Measurements from ENCODE around the gene OR2M4.
"Not testable (repeated sequence)": the region's sequence is repeated elsewhere in the genome, so short reads cannot be mapped to it uniquely, and the experiment has no call there.

The OR2M4 gene

DNA sequence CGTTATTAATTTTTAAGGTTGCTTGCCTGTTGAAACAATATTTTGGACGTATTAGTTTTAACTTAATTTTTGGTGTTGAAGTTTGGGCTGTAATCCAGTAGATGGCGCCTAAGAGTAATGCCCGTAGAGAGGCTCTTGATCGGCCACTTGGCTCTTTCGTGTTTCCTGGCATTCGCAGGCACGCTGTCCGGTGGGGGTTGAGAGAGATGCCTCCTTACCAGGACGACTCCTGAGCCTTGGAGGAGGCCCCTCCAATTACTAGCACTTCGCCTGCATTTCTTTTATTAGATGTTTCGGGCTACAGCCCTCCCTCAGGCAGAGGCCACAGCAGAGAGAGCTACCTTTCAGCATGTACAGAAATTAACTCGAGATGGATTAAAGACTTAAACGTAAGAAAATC is 12.0 kb downstream of the OR2M4 start:
- no peaks in the 10 kb centered on the region for H3K27me3 ChIP-seq (ENCODE audit: control insufficient read depth in 2 of 2, insufficient read depth in 2 of 2, low read length in 2 of 2)
- no peaks in the 10 kb centered on the region for H3K36me3 ChIP-seq (ENCODE audit: control insufficient read depth in 2 of 2, insufficient read depth in 2 of 2, low read length in 2 of 2)
- H3K9ac ChIP-seq (ENCODE audit: low read depth in 1 of 2, low read length in 2 of 2), result no peak overlapping the region
- no peaks in the 10 kb centered on the region for H3K9me3 ChIP-seq (ENCODE audit: control insufficient read depth in 2 of 2, low read length in 2 of 2)
- H3K27ac ChIP-seq (ENCODE audit: low read depth in 2 of 2, low read length in 2 of 2), result no peak overlapping the region
- peak overlapping the region in 1 of 2 donors; percentile 23 for H3K4me3 ChIP-seq (ENCODE audit: low read length in 2 of 2)
- no peaks in the 10 kb centered on the region for H3K4me1 ChIP-seq (ENCODE audit: control insufficient read depth in 2 of 2, insufficient read depth in 2 of 2, low read length in 2 of 2)

DNA sequence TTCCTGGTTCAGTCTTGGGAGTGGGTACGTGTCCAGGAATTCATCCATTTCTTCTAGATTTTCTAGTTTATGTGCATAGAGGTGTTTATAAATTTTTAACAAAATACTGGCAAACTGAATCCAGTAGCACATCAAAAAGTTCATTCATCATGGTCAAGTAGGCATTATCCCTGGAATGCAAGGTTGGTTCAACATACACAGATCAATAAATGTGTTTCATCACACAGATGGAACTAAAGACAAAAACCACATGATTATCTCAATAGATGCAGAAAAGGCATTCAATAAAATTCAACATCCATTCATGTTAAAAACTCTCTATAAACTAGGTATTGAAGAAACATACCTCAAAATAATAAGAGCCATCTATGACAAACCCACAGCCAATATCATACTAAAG is 28.1 kb downstream of the OR2M4 start:
- not testable (repeated sequence) for H3K27ac ChIP-seq (ENCODE audit: low read depth in 2 of 2, low read length in 2 of 2); H3K4me3 ChIP-seq (ENCODE audit: low read length in 2 of 2); H3K9ac ChIP-seq (ENCODE audit: low read depth in 1 of 2, low read length in 2 of 2); H3K4me1 ChIP-seq (ENCODE audit: control insufficient read depth in 2 of 2, insufficient read depth in 2 of 2, low read length in 2 of 2); H3K36me3 ChIP-seq (ENCODE audit: control insufficient read depth in 2 of 2, insufficient read depth in 2 of 2, low read length in 2 of 2); H3K27me3 ChIP-seq (ENCODE audit: control insufficient read depth in 2 of 2, insufficient read depth in 2 of 2, low read length in 2 of 2); H3K9me3 ChIP-seq (ENCODE audit: control insufficient read depth in 2 of 2, low read length in 2 of 2)

GRCh38 chr1:248268178-248268577 is 37.0 kb downstream of the OR2M4 start:
- no peak overlapping the region for H3K4me3 ChIP-seq (ENCODE audit: low read length in 2 of 2)
- peaks cover 0 to 5% of the 10 kb centered on the region in 2 donors for H3K9me3 ChIP-seq (ENCODE audit: control insufficient read depth in 2 of 2, low read length in 2 of 2)
- no peaks in the 10 kb centered on the region for H3K36me3 ChIP-seq (ENCODE audit: control insufficient read depth in 2 of 2, insufficient read depth in 2 of 2, low read length in 2 of 2)
- no peaks in the 10 kb centered on the region for H3K4me1 ChIP-seq (ENCODE audit: control insufficient read depth in 2 of 2, insufficient read depth in 2 of 2, low read length in 2 of 2)
- H3K27ac ChIP-seq (ENCODE audit: low read depth in 2 of 2, low read length in 2 of 2), result no peak overlapping the region
- H3K9ac ChIP-seq (ENCODE audit: low read depth in 1 of 2, low read length in 2 of 2), result no peak overlapping the region
- H3K27me3 ChIP-seq (ENCODE audit: control insufficient read depth in 2 of 2, insufficient read depth in 2 of 2, low read length in 2 of 2), result no peaks in the 10 kb centered on the region

DNA sequence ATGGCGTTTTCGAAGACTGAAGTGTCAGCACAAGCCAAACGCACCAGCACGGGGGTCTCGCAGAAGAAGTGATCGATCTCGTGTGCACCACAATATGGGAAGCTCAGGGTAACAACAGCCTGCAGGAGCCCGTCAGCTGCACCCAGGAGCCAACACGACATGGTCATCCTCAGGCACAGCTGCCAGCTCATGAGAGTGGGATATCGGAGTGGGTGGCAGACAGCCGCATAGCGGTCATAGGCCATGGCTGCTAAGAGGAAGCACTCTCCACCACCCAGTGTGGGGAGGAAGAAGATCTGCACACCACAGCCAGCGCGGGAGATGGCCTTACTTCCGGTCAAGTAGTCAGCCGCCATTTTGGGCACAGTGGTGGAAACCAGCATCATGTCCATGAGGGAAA is 42.0 kb downstream of the OR2M4 start:
- not testable (repeated sequence) for H3K4me3 ChIP-seq (ENCODE audit: low read length in 2 of 2); H3K4me1 ChIP-seq (ENCODE audit: control insufficient read depth in 2 of 2, insufficient read depth in 2 of 2, low read length in 2 of 2); H3K9ac ChIP-seq (ENCODE audit: low read depth in 1 of 2, low read length in 2 of 2); H3K9me3 ChIP-seq (ENCODE audit: control insufficient read depth in 2 of 2, low read length in 2 of 2); H3K27me3 ChIP-seq (ENCODE audit: control insufficient read depth in 2 of 2, insufficient read depth in 2 of 2, low read length in 2 of 2); H3K27ac ChIP-seq (ENCODE audit: low read depth in 2 of 2, low read length in 2 of 2); H3K36me3 ChIP-seq (ENCODE audit: control insufficient read depth in 2 of 2, insufficient read depth in 2 of 2, low read length in 2 of 2)

- Histone ChIP-seq H3K36me3 (ENCODE audit: control insufficient read depth in 2 of 2, insufficient read depth in 2 of 2, low read length in 2 of 2) (no peaks in the 10 kb centered on the region), H3K4me1 (ENCODE audit: control insufficient read depth in 2 of 2, insufficient read depth in 2 of 2, low read length in 2 of 2) (no peaks in the 10 kb centered on the region), H3K27ac (ENCODE audit: low read depth in 2 of 2, low read length in 2 of 2) (no peak within 1 kb of the TSS), H3K9me3 (ENCODE audit: control insufficient read depth in 2 of 2, low read length in 2 of 2) (no peaks in the 10 kb centered on the region), H3K9ac (ENCODE audit: low read depth in 1 of 2, low read length in 2 of 2) (no peak within 1 kb of the TSS), H3K27me3 (ENCODE audit: control insufficient read depth in 2 of 2, insufficient read depth in 2 of 2, low read length in 2 of 2) (no peaks in the 10 kb centered on the region), H3K4me3 (ENCODE audit: low read length in 2 of 2) (no peak within 1 kb of the TSS)
Observed at GRCh38 chr1:248277876-248278275, 46.7 kb downstream of the OR2M4 start, which contains the start of gene OR2T33. TSS of gene OR2T33 (minus strand) at chr1:248277976. CDS start at chr1:248273814, 4,162 bp downstream.

DNA sequence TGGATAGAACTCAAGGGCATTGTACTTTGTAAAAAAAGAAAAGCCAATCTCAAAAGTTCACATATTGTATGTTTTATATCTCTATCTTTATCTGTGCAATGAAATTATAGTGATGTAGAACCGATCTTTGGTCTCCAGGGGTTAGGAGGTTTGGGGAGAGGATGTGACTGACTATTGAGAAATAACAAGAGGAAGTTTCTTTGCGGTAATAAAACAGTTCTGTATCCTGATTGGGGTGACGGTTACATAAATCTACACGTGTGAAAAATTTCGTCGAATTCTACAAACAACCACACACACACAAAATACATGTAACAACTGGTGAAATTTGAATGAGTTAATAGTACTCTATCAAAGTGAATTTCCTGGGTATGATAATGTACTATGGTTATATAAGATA is 57.2 kb downstream of the OR2M4 start:
- peaks cover 0 to 2% of the 10 kb centered on the region in 2 donors for H3K9me3 ChIP-seq (ENCODE audit: control insufficient read depth in 2 of 2, low read length in 2 of 2)
- H3K4me1 ChIP-seq (ENCODE audit: control insufficient read depth in 2 of 2, insufficient read depth in 2 of 2, low read length in 2 of 2), result no peaks in the 10 kb centered on the region
- no peaks in the 10 kb centered on the region for H3K36me3 ChIP-seq (ENCODE audit: control insufficient read depth in 2 of 2, insufficient read depth in 2 of 2, low read length in 2 of 2)
- H3K4me3 ChIP-seq (ENCODE audit: low read length in 2 of 2), result no peak overlapping the region
- H3K9ac ChIP-seq (ENCODE audit: low read depth in 1 of 2, low read length in 2 of 2), result no peak overlapping the region
- no peak overlapping the region for H3K27ac ChIP-seq (ENCODE audit: low read depth in 2 of 2, low read length in 2 of 2)
- H3K27me3 ChIP-seq (ENCODE audit: control insufficient read depth in 2 of 2, insufficient read depth in 2 of 2, low read length in 2 of 2), result no peaks in the 10 kb centered on the region

Measured in mucosa of rectum (tissue), 2 donors.